ENCODE measurements around the gene MRPL10.

- TF ChIP-seq, protein P1, sequence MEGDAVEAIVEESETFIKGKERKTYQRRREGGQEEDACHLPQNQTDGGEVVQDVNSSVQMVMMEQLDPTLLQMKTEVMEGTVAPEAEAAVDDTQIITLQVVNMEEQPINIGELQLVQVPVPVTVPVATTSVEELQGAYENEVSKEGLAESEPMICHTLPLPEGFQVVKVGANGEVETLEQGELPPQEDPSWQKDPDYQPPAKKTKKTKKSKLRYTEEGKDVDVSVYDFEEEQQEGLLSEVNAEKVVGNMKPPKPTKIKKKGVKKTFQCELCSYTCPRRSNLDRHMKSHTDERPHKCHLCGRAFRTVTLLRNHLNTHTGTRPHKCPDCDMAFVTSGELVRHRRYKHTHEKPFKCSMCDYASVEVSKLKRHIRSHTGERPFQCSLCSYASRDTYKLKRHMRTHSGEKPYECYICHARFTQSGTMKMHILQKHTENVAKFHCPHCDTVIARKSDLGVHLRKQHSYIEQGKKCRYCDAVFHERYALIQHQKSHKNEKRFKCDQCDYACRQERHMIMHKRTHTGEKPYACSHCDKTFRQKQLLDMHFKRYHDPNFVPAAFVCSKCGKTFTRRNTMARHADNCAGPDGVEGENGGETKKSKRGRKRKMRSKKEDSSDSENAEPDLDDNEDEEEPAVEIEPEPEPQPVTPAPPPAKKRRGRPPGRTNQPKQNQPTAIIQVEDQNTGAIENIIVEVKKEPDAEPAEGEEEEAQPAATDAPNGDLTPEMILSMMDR (conservative IDR thresholded peaks at IDR 0.05; ENCODE audit: low read depth, low read length) = no peak
- TF ChIP-seq EZH2 (IDR thresholded peaks at IDR 0.05; ENCODE audit: low read length, unreplicated experiment) (no peak), EZH2phosphoT487 (IDR thresholded peaks at IDR 0.05; ENCODE audit: borderline replicate concordance, low read length) (no peak)
These were observed 26.5 kb upstream of the MRPL10 start for GRCh38 chr17:47857551-47858455.

All from PC-3 (cell line).